Retinal pigment epithelial cell (primary cell): Measurements from ENCODE around the gene MTA2.

Experiments used
- DNase-seq: peaks from one replicate; pipeline ENCODE4 v3.0.0-alpha.2; 2010; ENCODE audit warnings: low read depth
- H3K4me3 ChIP-seq: 2 replicates; pipeline ENCODE4 v1.5.1; 2011; ENCODE audit warnings: mild to moderate bottlenecking, low read length, control low read depth, moderate library complexity
- CTCF ChIP-seq: conservative IDR thresholded peaks from 2 replicates; pipeline ENCODE4 v1.5.1; 2011; ENCODE audit warnings: low read depth, low read length, control low read depth, inconsistent platforms

MTA2 gene

GRCh38 chr11:62645946-62646824, 44.5 kb upstream of the MTA2 start, which contains the start of gene GANAB:
Gene GANAB, minus strand, starts transcription at chr11:62646613. Its CDS starts 14 bp downstream, at chr11:62646599.
- no peak for TF ChIP-seq CTCF
- peak; percentile 87 for DNase-seq
- H3K4me3 ChIP-seq: peak within 1 kb of the TSS; percentile 93

- peak overlapping the region; percentile 93 for H3K4me3 ChIP-seq
- TF ChIP-seq CTCF: no peak
- DNase-seq: no peak
These were observed 43.9 kb upstream of the MTA2 start for GRCh38 chr11:62645671-62645945.

GRCh38 chr11:62644220-62644619, 42.6 kb upstream of the MTA2 start:
- no peak for TF ChIP-seq CTCF
- no peak overlapping the region for H3K4me3 ChIP-seq
- no peak for DNase-seq

- TF ChIP-seq CTCF: no peak
- no peak for DNase-seq
These were observed 30.8 kb upstream of the MTA2 start for GRCh38 chr11:62632492-62632891.

GRCh38 chr11:62627713-62628112, 26.0 kb upstream of the MTA2 start:
- DNase-seq: no peak
- no peak for TF ChIP-seq CTCF
- no peak overlapping the region for H3K4me3 ChIP-seq

More at GRCh38 chr11:62632492-62632891, 30.8 kb upstream of the MTA2 start:
- no peak overlapping the region for H3K4me3 ChIP-seq

- no peak for DNase-seq
- H3K4me3 ChIP-seq: peak overlapping the region; percentile 31
- no peak for TF ChIP-seq CTCF
These were observed 20.9 kb upstream of the MTA2 start for GRCh38 chr11:62622476-62623089.
